ENCODE results near the gene TOR4A.

DNA sequence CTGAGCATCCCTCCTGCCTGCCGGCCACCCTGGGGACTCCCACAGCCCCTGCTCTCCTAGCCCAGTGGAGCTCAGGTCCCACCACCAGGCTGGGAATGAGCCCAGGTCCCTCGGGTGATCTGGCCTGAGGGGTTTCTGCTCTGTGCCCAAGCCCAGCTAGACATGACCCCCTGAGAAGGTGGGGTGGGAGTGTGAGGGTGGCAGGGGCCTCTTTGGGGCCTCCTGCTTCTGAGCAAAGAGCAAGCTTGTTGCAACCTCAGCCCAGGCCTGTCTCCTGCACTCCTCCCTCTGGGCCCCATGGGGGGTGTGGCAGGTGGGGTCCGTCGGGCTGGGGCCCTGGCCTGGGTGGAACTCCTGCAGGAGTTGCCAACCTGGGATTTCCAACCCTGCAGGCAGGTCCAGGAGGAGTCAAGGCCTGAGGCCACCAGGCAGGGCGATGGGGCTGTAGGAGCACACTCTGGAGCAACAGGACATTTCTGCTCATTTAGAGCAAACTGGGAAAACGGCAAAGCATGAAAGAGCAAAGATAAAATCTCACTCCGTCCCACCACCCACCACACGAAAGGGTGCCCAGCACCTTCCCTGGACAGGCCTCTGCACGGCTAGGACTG, 35.9 kb downstream of the TOR4A start:
- no peak for TF ChIP-seq GATA2 (IDR thresholded peaks at IDR 0.05; ENCODE audit: low read depth, low read length)
- no peak for TF ChIP-seq GATA3 (IDR thresholded peaks at IDR 0.05; ENCODE audit: low read depth, low read length)

Measured in SH-SY5Y (cell line).